ENCODE measurements around the gene SLC37A3.

SLC37A3 gene

GRCh38 chr7:140327261-140327661, 71.1 kb downstream of the SLC37A3 start:
- Histone ChIP-seq H3K9me3 (ENCODE audit: insufficient read depth, low read length) (no peaks in the 10 kb centered on the region), H2AFZ (ENCODE audit: low read depth, low read length) (no peak overlapping the region), H3K9ac (ENCODE audit: low read length) (no peak overlapping the region), H3K4me2 (ENCODE audit: low read length) (no peak overlapping the region), H3K27me3 (ENCODE audit: low read depth, low read length) (peaks cover 29% of the 10 kb centered on the region), H3K79me2 (ENCODE audit: low read length) (no peaks in the 10 kb centered on the region), H3K4me1 (ENCODE audit: low read length) (0 out of 2 replicates have a peak, but pooled peaks cover 3% of the 10 kb centered on the region), H4K20me1 (ENCODE audit: insufficient read depth, low read length) (no peaks in the 10 kb centered on the region; the same call in 1 of the 2 replicates), H3K27ac (ENCODE audit: low read length) (no peak overlapping the region), H3K36me3 (replicated peaks; ENCODE audit: low read depth, low read length) (no peaks in the 10 kb centered on the region), H3K4me3 (ENCODE audit: low read length) (no peak overlapping the region)
- no peak for TF ChIP-seq EZH2phosphoT487 (IDR thresholded peaks at IDR 0.05; ENCODE audit: low read depth)
- no peak for TF ChIP-seq CTCF (IDR thresholded peaks at IDR 0.05; ENCODE audit: low read depth, low read length)

GRCh38 chr7:140326116-140326928, 72.0 kb downstream of the SLC37A3 start:
- Histone ChIP-seq H3K4me2 (ENCODE audit: low read length) (peak overlapping the region; percentile 23; the same call in 1 of the 2 replicates), H3K27me3 (ENCODE audit: low read depth, low read length) (peaks cover 29% of the 10 kb centered on the region), H3K79me2 (ENCODE audit: low read length) (no peaks in the 10 kb centered on the region), H3K9me3 (ENCODE audit: insufficient read depth, low read length) (no peaks in the 10 kb centered on the region), H2AFZ (ENCODE audit: low read depth, low read length) (0 out of 2 replicates have a peak overlapping the region, but pooled peaks have one; percentile 3), H3K4me3 (ENCODE audit: low read length) (no peak overlapping the region), H3K36me3 (replicated peaks; ENCODE audit: low read depth, low read length) (no peaks in the 10 kb centered on the region), H3K9ac (ENCODE audit: low read length) (no peak overlapping the region), H4K20me1 (ENCODE audit: insufficient read depth, low read length) (no peaks in the 10 kb centered on the region; the same call in 1 of the 2 replicates), H3K27ac (ENCODE audit: low read length) (no peak overlapping the region), H3K4me1 (ENCODE audit: low read length) (0 out of 2 replicates have a peak, but pooled peaks cover 3% of the 10 kb centered on the region)
- TF ChIP-seq EZH2phosphoT487 (IDR thresholded peaks at IDR 0.05; ENCODE audit: low read depth) (no peak), CTCF (IDR thresholded peaks at IDR 0.05; ENCODE audit: low read depth, low read length) (peak; percentile 80)

- Histone ChIP-seq H3K4me3 (ENCODE audit: low read length) (no peak overlapping the region), H3K79me2 (ENCODE audit: low read length) (no peaks in the 10 kb centered on the region), H2AFZ (ENCODE audit: low read depth, low read length) (no peak overlapping the region), H4K20me1 (ENCODE audit: insufficient read depth, low read length) (no peaks in the 10 kb centered on the region; the same call in 1 of the 2 replicates), H3K9me3 (ENCODE audit: insufficient read depth, low read length) (no peaks in the 10 kb centered on the region), H3K36me3 (replicated peaks; ENCODE audit: low read depth, low read length) (no peaks in the 10 kb centered on the region), H3K27me3 (ENCODE audit: low read depth, low read length) (peaks cover 32% of the 10 kb centered on the region), H3K4me1 (ENCODE audit: low read length) (0 out of 2 replicates have a peak, but pooled peaks cover 3% of the 10 kb centered on the region), H3K27ac (ENCODE audit: low read length) (no peak overlapping the region), H3K4me2 (ENCODE audit: low read length) (no peak overlapping the region), H3K9ac (ENCODE audit: low read length) (no peak overlapping the region)
- TF ChIP-seq EZH2phosphoT487 (IDR thresholded peaks at IDR 0.05; ENCODE audit: low read depth) (no peak), CTCF (IDR thresholded peaks at IDR 0.05; ENCODE audit: low read depth, low read length) (no peak)
Measured at GRCh38 chr7:140325600-140325999, 72.7 kb downstream of the SLC37A3 start.

- TF ChIP-seq CTCF (IDR thresholded peaks at IDR 0.05; ENCODE audit: low read depth, low read length): no peak
- no peak for TF ChIP-seq EZH2phosphoT487 (IDR thresholded peaks at IDR 0.05; ENCODE audit: low read depth)
Measured at GRCh38 chr7:140324714-140325113, 73.6 kb downstream of the SLC37A3 start.

More at GRCh38 chr7:140324714-140325113, 73.6 kb downstream of the SLC37A3 start:
- Histone ChIP-seq H3K4me2 (ENCODE audit: low read length) (no peak overlapping the region), H3K9ac (ENCODE audit: low read length) (no peak overlapping the region), H3K36me3 (replicated peaks; ENCODE audit: low read depth, low read length) (no peaks in the 10 kb centered on the region), H2AFZ (ENCODE audit: low read depth, low read length) (no peak overlapping the region), H3K9me3 (ENCODE audit: insufficient read depth, low read length) (no peaks in the 10 kb centered on the region), H3K4me3 (ENCODE audit: low read length) (no peak overlapping the region), H3K27ac (ENCODE audit: low read length) (no peak overlapping the region), H4K20me1 (ENCODE audit: insufficient read depth, low read length) (no peaks in the 10 kb centered on the region; the same call in 1 of the 2 replicates), H3K79me2 (ENCODE audit: low read length) (no peaks in the 10 kb centered on the region), H3K27me3 (ENCODE audit: low read depth, low read length) (peaks cover 34% of the 10 kb centered on the region), H3K4me1 (ENCODE audit: low read length) (0 out of 2 replicates have a peak, but pooled peaks cover 3% of the 10 kb centered on the region)
